HG03095 (cell line): ENCODE data around the gene TPM4.
A peak's percentile ranks its signal among the peaks of the same experiment; 100 is the strongest.

ENCODE experiments used
- ATAC-seq: cut with Tn5 transposase; IDR thresholded peaks from one replicate; pipeline ENCODE4 v1.9.1; 2021; ENCODE audit warnings: moderate library complexity; ENCODE audit not compliant: unreplicated experiment

The TPM4 gene

DNA sequence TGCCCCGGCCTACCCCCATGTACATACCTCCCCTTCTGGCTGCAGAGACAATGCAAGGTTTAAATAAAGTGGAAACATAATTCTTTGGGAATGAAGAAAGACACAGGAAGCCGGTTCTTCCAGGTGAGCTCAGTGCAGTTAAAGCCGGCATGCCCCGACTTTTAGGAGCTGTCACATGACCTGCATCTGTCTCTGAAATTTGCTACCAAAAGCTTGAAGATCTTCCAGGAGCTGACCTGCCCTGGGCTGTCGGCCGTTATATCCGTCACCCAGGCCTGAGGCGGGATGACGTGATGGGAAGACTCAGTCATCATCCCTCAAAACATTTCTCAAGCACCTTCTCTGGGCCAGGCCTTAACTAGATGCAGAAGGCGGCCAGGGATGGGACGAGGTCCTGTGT lies 45.7 kb downstream of the TPM4 start:
- ATAC-seq = no peak

DNA sequence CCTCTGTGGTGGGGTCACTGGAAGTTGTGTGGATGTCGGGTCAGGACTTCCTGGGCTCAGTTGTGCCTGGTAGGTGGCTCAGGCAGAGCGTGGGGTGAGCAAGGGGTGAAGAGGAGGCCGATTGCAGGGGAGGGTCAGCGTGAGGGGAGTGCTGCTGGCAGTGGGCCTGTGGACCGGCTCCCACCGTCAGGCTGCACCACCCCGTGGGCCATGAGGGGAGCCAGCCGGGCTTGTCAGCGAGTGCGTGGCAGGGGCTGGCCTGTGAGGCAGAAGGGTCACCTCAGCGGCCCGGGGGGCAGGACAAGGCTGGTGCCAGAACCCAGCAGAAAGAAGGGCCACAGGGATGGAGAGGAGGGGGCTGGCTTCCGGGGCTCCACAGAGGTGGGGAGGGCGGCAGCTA lies 48.7 kb downstream of the TPM4 start:
- no peak for ATAC-seq

DNA sequence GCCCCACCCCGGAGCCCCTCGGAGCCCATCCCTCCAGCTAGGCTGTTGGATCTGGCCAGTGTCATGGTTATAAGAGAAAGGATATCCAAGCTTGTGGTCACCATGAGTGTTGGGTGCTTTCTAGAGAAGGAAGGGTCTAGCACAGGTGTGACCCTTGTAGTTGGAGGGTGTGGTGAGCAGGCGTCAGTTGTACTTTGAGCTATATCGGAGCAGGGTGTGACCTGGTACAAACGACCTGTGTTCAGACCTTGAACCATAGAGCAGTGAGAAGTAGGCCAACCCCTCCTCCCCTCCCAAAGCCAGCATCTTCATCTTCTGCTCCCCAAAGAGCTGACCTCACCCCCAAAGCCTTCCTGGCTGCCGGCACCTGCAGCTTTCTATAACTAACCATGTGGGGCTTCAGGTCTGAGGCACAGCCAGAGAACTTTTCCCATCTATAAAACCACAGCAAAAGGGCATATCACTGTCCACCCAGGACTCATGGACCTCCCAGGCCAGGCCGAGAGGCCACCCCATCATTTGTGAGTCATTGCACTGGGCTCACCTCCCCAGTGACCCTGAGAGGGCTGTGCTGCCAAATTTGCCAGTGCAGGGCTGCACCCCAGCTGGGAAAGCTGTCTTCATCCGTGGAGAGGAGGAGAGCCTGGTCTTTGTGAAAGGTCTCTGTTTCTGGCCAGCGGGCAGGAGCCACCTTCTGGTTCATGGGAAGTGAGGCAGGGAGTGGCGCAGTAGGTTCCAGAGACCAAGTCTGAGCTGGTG lies 49.6 kb downstream of the TPM4 start:
- no peak for ATAC-seq

DNA sequence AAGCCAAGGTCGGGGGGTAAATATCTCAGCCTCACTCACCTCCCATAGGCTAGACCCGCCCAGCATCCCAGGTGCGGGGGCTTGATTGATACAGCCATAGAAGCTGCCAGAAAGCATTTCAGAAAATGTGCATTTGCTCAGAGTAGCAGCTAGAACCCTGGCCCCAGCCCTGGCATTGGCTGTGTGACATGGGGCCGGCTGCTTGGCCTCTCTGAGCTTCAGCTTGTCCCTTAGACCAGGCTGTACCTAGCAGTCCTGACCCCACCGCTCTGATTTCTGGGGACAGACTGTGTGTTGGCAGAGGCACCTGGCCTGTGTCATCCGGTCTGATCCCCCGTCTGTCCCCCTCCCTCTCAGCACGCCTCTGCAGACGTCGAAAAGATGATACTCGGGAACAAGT lies 50.8 kb downstream of the TPM4 start:
- no peak for ATAC-seq

DNA sequence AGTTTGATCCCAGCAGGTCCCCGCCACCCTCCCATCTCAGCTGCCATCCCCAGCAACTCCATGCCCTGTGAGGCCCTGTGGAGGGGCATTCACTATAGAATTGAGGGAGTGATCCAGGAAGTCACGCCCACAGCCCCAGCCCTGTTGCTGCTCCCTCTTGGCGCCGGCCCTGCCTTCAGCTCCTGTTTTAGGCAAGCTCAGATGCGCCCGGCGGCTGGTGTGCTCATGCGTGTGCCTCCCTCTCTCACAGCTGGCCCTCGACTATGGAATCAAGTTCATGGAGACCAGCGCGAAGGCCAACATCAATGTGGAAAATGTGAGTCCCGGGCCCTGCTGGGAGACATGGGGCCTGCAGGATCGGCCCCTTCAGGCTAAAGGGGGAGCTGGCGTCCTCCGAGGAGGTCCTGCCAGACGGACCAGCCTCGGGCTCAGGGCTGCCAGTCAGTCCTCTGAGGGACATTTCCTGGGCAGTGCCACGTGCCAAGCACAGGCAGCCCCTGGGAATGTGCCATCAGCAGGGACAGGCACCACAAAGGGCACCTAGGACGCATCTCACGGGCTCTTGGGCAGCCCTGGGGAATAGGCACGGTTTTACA lies 51.6 kb downstream of the TPM4 start:
- no peak for ATAC-seq

DNA sequence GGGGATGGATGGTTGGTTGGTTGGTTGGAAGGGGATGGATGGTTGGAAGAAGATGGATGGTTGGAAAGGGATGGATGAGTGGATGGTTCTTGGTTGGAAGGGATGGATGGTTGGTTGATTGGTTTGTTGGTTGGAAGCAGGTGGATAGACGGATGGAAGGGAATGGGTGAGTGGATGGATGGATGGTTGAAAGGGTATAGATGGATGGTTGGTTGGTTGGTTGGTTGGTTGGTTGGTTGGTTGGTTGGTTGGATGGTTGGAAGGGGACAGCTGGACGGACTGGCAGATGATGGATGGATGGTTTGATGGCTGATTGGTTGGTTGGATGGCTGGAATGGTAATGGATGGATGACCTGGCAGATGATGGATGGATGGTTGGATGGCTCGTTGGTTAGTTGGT lies 55.4 kb downstream of the TPM4 start:
- ATAC-seq = no peak

DNA sequence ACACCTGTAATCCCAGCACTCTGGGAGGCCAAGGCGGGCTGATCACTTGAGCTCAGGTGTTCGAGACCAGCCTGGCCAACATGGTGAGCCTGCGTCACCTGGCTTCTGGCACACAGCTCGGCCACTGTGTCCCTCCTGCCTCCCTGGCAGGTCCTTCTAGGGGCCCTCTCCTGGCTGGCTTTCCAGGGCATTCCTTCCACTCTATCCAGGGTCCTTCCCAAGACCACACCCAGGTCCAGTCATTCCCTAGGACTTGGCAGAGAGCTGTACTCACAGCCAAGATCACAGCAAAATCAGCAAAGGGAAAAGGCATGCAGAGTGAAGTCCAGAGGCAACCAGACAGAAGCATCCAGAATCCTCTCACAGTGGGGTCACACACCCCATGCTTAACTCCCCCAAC lies 57.5 kb downstream of the TPM4 start:
- no peak for ATAC-seq

DNA sequence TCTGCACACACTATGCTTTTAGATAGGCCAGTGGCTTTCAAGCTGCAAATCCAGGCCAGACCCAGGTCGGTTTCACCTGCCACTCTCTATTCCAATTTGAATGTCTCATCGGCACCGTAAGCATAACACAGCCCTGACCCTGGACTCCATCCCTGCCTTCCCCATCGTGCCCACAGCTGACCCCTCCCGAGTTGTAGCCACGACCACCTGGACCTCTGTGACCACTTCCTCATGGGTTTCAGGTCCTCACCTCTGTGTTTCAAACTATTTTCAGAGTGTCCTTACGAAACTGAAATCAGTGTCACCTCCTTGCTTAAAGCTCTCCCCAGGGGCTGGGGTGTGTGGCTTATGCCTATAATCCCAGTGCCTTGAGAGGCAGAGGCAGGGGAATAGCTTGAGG lies 58.2 kb downstream of the TPM4 start:
- ATAC-seq = peak; percentile 46

DNA sequence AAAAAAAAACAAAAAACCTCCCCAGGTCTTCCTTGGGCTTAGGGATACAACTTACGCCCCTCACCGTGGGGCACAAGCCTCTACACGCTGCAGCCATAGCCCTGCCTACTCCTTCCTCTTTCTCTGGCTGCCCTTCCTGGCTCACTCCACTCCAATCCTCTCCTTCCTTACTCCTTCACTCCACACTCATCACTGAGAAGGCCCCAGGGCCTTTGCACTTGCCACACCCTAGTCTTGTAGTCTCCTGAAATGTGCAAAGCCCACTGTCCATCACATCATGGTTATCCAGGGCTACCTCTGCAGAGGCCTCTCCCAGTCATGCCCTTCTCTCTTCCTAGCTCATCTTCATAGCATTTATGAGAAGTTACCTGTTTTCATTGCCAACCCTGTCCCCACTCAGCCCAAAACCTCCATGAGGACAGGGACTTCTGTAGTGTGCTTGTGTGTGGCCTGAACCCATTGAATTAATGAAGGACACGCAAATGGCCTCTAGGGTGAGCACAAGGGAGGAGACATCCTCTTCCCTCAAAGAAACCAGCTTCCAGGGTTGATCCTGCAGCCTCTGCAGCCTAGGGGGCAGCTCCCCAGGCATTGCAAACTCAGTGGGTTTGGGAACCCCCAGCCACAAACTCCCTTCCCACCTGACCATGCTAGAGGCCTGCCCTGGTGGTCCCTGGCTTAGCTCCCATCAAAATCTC lies 59.3 kb downstream of the TPM4 start:
- no peak for ATAC-seq

DNA sequence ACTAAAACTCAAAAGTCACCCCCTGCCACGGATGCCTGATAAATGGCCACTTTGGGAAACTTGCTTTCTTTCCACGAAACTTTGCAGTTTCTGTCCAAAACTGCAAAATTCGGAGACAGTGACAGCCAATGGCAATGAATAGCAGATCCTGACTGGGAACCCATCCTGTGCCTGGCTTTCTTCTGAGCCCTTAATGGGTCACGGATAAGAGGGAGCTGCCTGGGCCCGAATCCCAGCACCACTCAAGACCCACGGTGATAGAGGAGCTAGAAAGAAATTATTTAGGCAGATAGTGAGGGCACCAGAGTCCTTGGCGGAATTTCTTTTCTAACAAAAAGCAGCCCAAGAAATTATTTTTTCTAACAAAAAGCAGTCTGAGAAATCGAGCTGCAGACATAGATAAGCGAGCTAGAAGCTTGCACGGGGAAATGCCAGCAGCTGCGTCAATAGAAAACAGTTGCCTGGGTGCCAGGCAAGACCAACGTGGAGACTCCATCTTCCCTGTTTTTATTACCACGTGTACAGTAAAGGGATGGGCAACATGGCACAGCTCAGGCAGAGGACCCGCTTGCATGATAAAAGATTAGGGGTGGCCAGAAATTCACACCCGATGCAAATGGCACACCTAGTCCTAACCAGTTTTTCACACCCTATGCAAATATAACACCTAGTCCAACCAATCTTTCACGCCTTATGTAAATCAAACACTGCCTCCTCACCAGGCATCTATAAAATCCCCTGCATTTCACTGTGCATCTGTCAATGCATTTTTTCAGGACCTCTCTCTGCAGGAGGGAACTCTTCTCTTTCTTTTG lies 60.1 kb downstream of the TPM4 start:
- ATAC-seq = no peak

DNA sequence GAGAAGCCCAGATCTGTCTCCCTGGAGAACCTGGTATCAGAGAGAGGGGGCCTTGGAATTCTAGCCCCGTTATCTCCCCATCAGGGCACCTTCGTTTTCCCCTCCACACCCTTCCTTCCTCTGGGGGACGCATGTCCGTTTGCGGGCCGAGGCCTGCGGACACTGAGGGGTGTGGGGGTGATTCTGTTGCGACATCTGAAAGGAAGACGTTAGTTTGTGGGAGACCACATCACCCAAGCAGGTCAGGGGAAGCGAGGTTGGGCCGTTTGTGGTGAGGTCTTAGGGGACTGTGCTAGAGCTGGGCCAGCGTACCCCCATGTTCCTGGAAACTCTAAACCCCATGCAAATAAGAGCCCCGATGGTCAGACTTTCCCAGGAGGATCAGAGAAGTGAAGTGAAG lies 63.5 kb downstream of the TPM4 start:
- ATAC-seq = no peak

DNA sequence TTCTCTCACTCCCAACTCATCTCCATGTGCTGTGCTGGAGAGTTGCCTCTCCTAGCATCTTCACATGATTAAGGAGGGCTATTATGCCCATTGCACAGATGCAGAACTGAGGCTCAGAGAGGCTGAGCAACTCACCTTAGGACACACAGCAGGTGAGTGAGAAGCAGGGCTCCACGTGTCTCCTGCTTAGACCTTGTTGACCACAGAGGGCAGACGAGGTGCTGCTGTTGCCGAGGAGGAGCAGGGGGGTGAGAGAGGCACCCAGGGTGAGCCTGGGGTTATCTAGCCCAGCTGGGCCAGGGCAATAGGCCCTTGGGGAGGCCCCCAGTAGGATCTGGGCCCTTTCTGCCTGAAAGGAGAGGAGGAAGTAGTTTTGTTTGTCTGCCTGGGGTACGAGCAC lies 64.7 kb downstream of the TPM4 start:
- ATAC-seq = no peak

DNA sequence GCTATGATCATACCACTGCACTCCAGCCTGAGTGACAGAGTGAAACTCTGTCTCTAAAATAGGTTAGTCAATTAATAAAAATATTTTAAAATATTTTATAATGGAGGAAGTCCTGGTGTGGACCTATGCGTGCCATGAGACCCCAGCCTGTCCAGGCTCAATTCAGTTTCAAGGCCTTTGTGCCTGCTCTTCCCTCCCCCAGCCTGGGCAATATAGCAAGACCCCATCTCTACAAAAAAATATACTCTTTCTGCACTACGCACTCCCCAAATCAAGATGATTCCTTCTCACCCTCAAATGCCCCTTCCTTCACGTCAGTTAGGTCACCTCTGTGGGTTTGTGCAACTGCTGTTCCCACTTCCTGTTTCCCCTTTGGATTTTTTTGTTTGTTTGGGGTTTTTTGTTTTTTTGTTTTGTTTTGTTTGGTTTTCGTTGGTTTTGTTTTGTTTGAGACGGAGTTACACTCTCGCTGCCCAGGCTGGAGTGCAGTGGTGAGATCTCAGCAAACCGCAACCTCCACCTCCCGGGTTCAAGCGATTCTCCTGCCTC lies 65.8 kb downstream of the TPM4 start:
- ATAC-seq = no peak

DNA sequence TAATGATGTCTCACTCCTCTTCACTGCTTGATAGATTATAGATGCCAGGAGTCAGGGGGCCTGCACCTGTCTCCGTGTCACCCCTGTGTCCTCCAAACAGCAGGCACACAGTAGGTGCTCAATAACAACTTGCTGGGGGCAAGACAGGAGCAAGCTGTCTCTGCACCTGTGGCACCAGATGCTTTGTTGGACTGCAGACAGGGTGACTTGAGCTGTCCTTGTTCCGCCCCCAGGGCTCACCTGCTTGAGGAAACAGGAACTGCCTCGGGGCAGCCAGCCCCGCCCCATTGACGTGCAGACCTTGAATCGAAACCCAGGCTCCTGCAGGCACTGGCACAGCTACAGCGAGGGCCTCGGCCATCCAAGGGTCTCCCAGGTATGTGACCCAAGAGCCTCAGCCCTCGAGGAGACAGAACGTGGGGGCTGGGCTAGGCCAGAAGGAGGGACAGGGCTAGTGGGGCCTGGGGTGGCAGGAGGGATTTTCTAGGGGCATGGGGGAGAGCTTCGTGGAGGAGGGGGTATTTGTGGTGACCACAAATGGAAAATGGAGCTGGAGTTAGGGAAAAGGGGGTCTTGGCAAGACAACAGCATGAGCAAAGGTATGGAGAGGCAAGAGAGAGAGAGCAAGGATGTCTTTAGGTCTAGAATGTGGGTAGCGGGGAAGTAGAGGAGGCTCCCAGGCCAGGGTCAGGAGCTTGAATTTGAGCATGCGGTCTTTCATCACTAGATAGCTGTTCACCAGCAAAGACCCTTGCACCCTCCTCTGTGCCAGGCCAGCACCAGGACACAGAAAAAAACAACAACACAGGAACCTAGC lies 67.3 kb downstream of the TPM4 start, which contains the start of gene HSH2D:
HSH2D (plus strand) TSS at position 287 of the 817 bp plus-strand sequence. CDS start 5,066 bp downstream, outside the sequence.
- ATAC-seq = peak; percentile 53

DNA sequence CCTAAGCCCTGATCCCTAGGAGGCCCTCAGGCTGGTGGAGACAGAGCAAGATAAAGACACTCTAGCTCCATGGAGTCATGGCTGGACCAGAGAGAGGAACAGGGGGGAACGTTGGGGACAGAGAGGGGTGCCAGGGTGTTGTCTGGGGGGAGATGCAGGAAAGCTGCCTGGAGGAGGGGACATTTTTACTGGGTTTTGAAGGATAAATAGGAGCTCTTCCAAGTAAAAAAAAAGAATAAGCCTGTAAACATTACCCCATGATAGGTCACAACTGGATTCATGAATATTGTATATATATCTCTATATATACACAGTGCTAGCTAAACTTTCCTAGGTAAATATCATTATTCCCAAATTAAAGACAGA lies 67.9 kb downstream of the TPM4 start:
- ATAC-seq = no peak

DNA sequence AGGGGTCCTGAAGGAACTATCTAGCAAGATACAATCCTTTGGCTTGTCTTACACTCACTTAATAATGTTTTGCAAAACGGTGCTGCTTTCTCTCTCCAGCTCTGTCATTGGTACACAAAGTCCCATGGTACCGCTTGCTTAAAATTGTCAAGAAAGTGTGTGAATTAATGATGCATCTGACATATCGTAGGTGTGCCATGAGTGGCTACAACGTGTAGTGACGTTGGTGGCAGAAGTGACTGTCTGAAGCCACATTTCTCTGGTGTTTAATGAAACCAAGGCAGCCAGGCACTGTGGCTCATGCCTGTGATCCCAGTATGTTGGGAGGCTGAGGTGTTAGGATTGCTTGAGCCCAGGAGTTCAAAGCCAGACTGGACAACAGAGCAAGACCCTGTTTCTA lies 69.8 kb downstream of the TPM4 start:
- ATAC-seq = no peak

DNA sequence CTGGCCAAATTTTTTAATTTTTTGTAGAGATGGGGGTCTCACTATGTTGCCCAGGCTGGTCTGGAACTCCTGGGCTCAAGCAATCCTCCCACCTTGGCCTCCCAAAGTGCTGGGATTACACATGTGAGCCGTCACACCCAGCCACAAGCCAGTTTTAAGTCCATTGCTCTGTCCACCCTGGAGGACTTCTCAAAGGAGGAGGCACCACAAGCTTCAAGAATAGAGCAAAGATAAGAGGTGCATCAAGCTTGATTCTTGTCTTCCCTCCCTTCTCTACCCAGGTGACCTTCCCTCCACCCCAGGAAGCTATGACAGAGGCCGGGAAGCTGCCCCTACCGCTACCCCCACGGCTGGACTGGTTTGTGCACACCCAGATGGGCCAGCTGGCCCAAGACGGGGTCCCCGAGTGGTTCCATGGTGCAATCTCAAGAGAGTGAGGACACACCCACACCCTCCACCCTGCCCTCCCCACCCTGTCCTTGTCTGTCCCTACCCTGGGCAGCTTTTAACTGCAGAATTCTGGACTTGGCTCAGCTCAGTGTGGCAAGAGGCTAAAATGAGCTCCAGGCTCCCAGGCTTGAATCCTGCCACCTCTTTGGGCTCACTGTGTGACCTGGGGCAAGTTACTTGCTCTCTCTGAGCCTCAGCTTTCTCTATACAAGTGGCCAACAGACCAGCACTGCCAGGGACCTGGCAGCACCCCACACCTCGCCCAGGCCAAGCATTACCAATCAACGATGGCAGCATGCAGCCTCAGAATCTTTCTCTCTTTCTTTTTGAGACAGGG lies 72.3 kb downstream of the TPM4 start:
- no peak for ATAC-seq
